Nasal cavity respiratory epithelium epithelial cell of viscerocranial mucosa (primary cell): ENCODE data around the gene KCNAB3. TPM values are rescaled to one million over a fixed set of nuclear protein-coding genes. Genes with fewer than 3 reads are reported as not detected.

Source experiments
- total RNA-seq: library from RNA; depleted of rRNA; stranded (reverse); fragments of >200 nt; gene quantifications from 2 replicates; pipeline ENCODE4 v1.2.3, GENCODE V29; 2014

Gene KCNAB3
- under 0.01 and 0.21 TPM in 2 replicates for total RNA-seq

GRCh38 chr17:7929158-7930023, at the start of gene KCNAB3:
Gene KCNAB3 (minus strand): TSS chr17:7929856. CDS start chr17:7929435, 421 bp downstream.

DNA sequence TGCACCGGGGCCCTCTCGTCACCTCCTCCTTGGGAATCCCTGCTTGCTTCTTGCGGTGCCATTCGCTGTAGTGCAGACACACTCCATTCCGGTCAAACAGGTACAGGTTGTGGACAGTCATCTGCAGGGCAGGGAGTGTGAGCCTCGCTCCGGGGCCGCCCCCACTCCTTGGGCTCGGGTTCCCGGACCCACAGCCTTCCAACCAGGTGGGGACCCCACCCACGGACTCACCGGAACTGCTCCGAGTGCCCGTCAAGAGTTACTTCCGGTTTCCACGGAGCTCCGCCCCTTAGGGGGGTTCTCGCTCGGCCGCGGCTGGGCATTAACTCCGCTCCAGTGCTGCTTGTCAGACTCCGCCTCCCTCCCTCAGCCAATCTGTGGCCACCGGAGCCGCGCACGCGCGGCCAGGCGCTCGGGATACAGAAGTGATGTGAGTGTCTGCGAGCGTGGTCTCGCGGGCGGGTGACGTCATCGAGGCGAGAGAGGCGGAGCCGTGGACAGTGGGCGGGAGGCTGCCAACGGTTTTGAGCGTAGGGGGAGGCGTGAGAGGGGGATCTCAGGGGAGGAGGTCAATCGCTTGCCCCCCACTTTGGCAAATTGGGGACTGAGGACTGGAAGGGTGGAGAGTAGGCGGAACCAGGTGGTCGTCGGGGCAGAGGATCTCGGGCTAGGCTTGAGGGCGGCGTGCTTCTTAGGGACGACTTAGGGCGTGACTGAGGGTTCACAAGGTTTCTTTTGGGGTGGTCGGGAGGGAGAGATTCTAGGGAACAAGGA, 2.2 kb upstream of the KCNAB3 start, which contains the start of the genes CNTROB and TRAPPC1:
Gene CNTROB, plus strand, starts transcription at position 498 of the 774 bp plus-strand sequence. CDS start 874 bp downstream, outside the sequence.
Gene TRAPPC1, minus strand, starts transcription at position 238 of the 774 bp plus-strand sequence. Its CDS starts 117 bp downstream, at position 121.

DNA sequence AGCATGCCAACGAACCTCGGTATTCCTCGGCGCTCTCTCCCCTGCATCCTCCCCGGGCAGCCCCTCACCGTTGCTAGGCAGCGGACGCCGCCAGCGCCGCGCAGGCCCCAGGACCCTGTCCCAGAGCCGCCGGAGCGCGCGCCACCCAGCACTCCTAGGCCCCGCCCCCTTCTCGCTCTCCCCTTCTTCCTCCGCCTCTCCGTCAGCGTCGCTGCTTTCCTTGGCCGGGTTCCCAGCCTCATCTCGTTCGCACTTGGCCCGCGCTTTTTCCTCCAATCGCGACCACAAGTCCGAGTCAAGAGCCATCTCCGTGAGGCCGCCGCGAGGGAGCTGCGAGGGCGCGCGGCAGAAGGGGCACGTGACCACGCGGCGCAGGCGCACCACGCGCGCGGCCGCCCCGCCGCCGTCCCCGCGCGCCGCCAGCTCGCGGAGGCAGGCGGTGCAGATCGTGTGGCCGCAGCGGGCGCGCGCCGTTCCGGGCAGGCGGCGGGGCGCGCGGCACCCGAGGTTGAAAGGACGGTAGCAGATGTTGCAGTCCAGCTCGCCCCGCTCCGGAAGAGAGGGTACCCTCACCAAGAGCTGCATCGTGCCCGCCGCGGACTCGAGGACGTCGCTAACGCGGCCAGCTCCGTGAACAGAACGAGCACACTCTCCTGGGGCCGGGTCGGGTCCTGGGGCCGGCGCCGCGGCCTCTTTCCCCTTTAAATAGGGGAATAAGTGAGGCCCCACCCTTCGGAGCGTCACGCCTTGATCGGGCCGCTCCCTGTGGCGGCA, 13.9 kb downstream of the KCNAB3 start, which contains the start of gene RNF227:
Gene RNF227, minus strand, starts transcription at position 679 of the 774 bp plus-strand sequence. Its CDS starts 94 bp downstream, at position 585.

DNA sequence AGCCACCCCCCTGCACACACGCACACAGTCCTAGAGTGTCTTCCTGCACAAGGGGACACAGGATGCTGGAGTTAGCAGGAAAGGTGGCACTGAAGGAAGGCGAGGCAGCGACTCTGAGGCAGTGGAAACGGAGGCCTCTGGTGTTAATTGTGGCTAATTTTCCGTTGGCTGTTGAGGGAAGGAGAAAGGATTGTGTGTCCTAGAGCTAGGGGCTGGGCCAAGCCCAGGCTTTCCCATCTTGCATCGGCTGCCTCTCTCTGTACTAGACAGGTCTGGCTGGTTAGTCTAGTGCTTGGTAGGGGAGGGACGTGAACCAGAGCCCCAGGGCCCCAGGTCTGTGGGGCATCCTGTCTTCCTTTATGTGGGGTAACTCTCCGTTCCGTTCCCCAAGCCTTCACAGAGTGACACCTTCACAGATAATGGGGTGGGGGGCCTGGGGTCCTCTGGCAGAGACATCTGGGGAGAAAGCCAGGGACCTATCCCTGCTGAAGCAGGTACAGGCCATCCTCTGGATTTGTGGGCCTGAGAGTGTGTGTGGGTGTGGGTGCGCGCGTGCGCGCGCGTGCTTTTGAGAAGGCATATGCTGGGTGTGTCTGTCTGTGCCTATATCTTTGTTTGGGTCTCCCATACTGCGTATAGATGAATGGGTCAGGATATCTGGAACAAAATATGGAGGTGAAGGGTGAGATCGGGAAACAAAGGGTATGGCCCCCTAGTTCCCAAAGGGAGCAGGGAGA, 41.3 kb downstream of the KCNAB3 start, which contains the start of gene CHD3:
Gene CHD3, plus strand, starts transcription at position 606 of the 737 bp plus-strand sequence. CDS start 212 bp downstream, outside the sequence.

Other genes with a start within 250 kb of the KCNAB3 start
- 26.7 and 40.1 TPM in 2 replicates for gene TP53, start 242.4 kb downstream of the KCNAB3 start, total RNA-seq
- 2.7 and 3.3 TPM in 2 replicates for gene WRAP53, start 241.4 kb downstream of the KCNAB3 start, total RNA-seq
- under 0.01 and 0.14 TPM in 2 replicates for gene EFNB3, start 224.7 kb downstream of the KCNAB3 start, total RNA-seq
- gene DNAH2, start 212.1 kb downstream of the KCNAB3 start, total RNA-seq, result under 0.01 and 0.21 TPM in 2 replicates
- gene KDM6B, start 95.6 kb downstream of the KCNAB3 start, total RNA-seq, result 5.5 and 35.3 TPM in 2 replicates
- under 0.01 and 0.85 TPM in 2 replicates for gene TMEM88, start 74.8 kb downstream of the KCNAB3 start, total RNA-seq
- gene NAA38, start 72.3 kb downstream of the KCNAB3 start, total RNA-seq, result 18.2 and 27.3 TPM in 2 replicates
- gene CYB5D1, start 71.9 kb downstream of the KCNAB3 start, total RNA-seq, result 15.7 and 16.4 TPM in 2 replicates
- gene CHD3, start 41.1 kb downstream of the KCNAB3 start, total RNA-seq, result 62.2 and 167 TPM in 2 replicates
- 12.6 and 15.2 TPM in 2 replicates for gene RNF227, start 13.6 kb downstream of the KCNAB3 start, total RNA-seq
- gene TRAPPC1, start 2.1 kb upstream of the KCNAB3 start, total RNA-seq, result 26.7 and 47.7 TPM in 2 replicates
- gene CNTROB, start 2.4 kb upstream of the KCNAB3 start, total RNA-seq, result 12.0 and 18.7 TPM in 2 replicates
- 0.28 TPM in 1 of 2 replicates, not detected in the other for gene GUCY2D, start 72.8 kb upstream of the KCNAB3 start, total RNA-seq
- gene ALOX15B, start 109.2 kb upstream of the KCNAB3 start, total RNA-seq, result 20.8 and 72.9 TPM in 2 replicates
- 0.57 and 1.7 TPM in 2 replicates for gene ALOX12B, start 157.9 kb upstream of the KCNAB3 start, total RNA-seq
- 2.3 and 3.1 TPM in 2 replicates for gene ALOXE3, start 188.7 kb upstream of the KCNAB3 start, total RNA-seq
- 0.28 and 1.0 TPM in 2 replicates for gene HES7, start 194.2 kb upstream of the KCNAB3 start, total RNA-seq
- 28.0 and 74.1 TPM in 2 replicates for gene PER1, start 222.5 kb upstream of the KCNAB3 start, total RNA-seq
- gene VAMP2, start 233.1 kb upstream of the KCNAB3 start, total RNA-seq, result 3.8 and 4.4 TPM in 2 replicates
- gene TMEM107, start 246.5 kb upstream of the KCNAB3 start, total RNA-seq, result 17.7 and 18.1 TPM in 2 replicates